8988T (cell line): Measurements from ENCODE around the gene STX3.
"Not testable (repeated sequence)": the region's sequence is repeated elsewhere in the genome, so short reads cannot be mapped to it uniquely, and the experiment has no call there.

Source experiments
- DNase-seq: peaks from one replicate; pipeline ENCODE4 v3.0.0; 2011

STX3 gene

DNA sequence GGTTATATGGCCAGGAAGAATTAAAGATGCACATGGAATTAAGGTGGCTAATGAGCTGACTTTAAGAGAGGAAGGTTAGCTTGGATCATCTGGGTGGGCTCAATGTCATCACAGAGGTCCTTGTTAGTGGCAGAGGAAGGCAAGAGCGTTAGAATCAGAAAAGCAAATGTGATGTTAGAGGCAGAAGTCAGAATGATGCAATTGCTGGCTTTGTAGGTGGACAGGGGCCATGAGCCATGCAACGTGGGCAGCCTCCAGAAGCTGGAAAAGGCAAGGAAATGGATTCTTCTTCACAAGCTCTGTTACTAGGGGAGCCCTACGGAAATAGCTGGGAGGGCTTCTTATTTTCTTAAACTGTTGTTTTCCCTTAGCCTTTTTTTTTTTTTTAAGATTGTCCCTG is 92.5 kb downstream of the STX3 start:
- no peak for DNase-seq

GRCh38 chr11:59848439-59848838 is 93.3 kb downstream of the STX3 start:
- not testable (repeated sequence) for DNase-seq

- DNase-seq: no peak
Measured at GRCh38 chr11:59849129-59849528, 94.0 kb downstream of the STX3 start.

GRCh38 chr11:59849551-59849950 is 94.4 kb downstream of the STX3 start:
- not testable (repeated sequence) for DNase-seq

DNA sequence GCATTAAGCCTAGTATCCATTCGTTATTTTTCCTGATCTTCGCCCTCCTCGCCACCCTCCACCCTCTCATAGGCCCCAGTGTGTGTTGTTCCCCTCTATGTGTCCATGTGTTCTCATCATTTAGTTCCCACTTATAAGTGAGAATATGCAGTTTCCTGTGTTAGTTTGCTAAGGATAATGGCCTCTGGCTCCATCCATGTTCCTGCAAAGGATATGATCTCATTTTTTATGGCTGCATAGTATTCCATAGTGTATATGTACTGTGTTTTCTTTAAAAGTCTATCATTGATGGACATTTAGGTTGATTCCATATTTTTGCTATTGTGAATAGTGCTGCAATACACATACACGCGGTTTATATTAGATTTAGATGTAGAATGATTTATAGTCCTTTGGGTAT is 96.2 kb downstream of the STX3 start:
- DNase-seq: not testable (repeated sequence)

DNA sequence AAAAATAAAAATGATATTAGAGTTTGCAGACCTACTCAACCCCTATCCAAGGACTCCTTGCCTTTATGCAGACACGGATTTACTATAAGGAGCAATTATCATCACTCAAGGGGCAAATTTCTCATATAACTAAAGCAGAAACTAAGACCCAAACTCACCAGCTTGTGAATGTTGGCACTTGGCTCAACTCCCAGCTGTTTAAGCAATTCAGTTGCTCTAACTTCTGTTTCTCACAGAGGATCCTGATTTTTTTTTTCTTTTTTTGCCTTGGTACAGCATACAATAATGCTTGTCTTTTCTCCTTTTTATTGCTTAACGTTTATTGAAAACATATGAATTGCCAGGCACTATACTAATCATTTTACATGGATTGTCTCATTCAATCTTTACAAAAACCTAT is 99.7 kb downstream of the STX3 start:
- DNase-seq: no peak
